MM.1S (cell line): Measurements from ENCODE around the gene CBR3.

ENCODE experiments used
- CTCF ChIP-seq: fragments of 300-600 bp; sonication (generic); IDR thresholded peaks from 2 replicates; pipeline ENCODE4 v1.5.1; 2016; ENCODE audit warnings: antibody characterized with exemption, low read length, mixed read lengths
- EZH2 ChIP-seq: fragments of 300-600 bp; sonication (generic); optimal IDR thresholded peaks from 2 replicates; pipeline ENCODE3; 2017; ENCODE audit warnings: low read depth, mild to moderate bottlenecking, antibody characterized with exemption, low read length, mixed read lengths
- EZH2phosphoT487 ChIP-seq: fragments of 300-600 bp; sonication (generic); IDR thresholded peaks from 2 replicates; pipeline ENCODE4 v1.6.1; 2018; ENCODE audit warnings: antibody characterized with exemption, low read length

- TF ChIP-seq EZH2phosphoT487: no peak
- TF ChIP-seq CTCF: no peak
- no peak for TF ChIP-seq EZH2
These were observed 22.2 kb downstream of the CBR3 start, which contains the start of gene DOP1B for GRCh38 chr21:36156815-36157670.
